NCI-H1436 (cell line): ENCODE measurements around the gene CREB3L2.

Source experiments
- DNase-seq: peaks from one replicate; lab custom pipeline; 2025; lab: John Stamatoyannopoulos, UW

Gene CREB3L2

DNA sequence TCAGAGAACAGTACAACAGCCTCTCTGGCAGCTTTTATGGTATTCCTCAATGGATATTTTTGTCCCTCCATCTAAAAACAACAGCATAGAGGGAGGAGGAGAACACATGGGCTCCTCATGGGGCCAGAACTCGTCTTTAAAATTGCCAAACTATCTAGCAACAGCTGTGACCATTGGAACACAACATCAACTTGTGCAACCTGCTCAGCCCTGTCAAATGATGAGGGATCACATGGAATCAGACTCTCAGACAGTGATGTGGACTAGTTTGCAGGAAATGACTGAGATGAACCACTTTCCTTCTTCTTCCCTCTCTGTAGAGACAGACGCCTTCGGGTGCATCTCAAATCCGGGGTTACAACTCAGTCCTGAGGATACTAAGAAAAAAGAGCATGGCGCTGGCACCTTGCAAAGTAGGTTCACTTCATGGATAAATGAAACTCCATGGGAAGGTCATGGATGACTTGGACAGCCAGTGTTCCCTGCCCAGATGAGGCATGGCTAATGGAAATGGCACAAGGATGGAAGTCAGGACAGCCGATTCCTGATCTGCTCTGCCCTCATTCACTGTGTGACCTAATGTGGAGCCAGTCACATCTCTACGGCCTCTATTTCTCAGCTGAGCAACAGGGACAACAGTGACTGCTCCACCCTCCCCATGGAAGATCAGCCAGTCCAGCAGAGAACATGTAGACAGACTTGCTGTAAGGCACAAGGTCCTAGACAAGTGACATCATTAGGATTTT lies 130.5 kb downstream of the CREB3L2 start:
- DNase-seq, result no peak

DNA sequence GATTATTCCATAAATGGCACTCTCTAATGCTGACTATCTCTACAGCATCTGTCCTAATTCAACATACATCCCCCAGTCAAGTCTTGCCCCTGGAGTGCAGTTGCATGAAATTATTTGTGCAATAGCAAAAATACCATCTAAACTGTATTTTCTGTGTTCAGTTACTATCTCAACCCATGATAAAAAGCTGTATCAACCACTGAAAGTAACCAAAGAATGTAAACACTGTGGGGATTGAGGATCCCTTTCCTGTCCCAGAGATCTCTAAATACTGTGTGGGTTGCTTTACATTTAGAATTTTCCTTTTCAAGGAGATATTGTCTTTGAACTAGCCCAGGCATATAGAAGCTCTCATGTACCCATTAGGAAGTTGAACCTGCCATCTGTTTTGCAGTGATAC lies 131.2 kb downstream of the CREB3L2 start:
- no peak for DNase-seq

DNA sequence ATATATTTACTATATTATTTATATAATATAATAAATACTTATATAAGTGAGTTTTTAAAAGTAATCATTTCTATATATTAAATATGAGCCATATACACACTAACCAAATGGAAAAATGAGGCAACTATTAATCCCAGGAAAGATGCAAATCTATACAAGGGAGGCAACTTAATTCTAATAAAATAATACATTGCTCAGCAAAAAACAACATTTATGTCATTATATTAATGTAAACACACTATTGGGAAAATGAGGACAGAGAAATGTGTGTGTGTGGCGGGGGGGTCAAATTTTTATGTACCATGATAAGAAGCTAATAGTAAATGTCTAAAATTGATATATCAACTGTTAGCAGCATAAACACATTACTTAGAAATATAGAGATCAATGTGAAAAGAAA lies 131.8 kb downstream of the CREB3L2 start:
- DNase-seq, result no peak

DNA sequence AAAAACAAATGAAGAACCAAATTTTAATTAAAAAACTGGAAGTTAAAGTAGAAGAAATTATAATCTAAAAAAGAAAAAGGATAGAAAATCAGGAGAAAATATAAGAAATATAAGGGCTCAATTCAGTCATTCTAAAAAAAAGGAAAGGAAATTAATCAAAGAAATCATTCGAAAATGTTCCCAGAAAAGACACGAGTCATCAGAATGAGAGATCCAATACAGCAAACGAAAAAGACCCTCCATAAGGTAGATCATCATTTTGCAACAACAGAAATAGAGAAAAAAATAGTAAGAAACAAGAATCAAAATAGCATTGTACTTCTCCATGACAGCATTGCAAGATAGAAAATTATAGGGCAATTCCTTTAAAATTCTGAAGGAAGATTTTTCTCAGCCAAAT lies 132.6 kb downstream of the CREB3L2 start:
- no peak for DNase-seq

DNA sequence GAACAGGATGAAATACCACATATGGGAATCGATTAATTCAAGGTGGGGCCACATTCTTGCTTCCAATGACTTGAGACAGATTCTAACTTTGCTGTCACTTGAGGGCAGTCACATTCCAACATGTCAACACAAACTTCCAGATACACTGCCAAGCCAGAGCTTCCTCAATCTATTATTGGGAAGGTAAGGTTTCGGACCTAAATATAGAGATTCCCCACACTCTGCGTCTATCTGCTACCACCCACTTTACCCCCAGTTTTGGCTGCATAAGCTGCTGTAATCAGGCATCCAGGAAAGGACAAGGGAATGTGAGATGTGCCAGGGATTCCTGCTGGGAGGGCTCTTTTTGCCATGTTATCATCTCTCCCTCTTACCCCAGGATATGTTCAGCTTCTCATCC lies 134.6 kb downstream of the CREB3L2 start:
- no peak for DNase-seq

DNA sequence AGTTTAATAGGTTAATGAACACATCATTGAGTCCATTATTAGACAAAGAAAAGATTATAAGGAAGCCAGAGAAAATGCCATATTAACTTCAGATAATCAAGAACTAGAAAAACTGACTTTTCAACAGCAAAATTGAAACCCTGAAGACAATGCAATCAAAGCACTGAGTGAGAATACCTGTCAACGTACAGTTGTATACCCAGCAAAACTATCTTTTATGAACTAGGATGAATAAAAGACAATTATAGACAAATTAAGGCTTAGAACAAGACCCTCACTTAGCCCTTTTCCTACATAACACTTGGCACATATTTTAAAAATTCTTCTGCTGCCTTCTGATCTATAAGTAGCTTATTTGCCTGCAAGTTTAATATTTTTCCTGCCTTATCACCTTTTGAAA lies 136.1 kb downstream of the CREB3L2 start:
- DNase-seq, result no peak

DNA sequence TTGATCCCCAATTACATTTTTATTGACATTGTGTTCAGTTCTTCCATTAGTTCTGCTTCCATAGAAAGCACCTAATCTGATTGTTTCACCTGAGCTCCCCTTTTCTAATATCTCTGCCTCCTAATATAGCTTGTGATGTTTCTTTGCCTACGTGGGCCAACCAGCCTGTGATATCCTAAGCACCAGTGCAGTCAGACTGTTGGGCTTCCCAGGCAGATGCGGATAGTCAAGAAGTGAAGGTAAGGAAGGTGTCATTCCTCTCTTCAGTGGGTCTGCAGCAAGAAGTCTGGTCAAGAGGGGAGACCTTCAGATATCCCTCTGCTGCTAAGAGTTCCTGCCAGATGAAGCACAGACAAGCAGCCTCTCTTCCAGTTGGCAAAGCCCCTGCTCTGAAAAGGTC lies 138.9 kb downstream of the CREB3L2 start:
- no peak for DNase-seq

DNA sequence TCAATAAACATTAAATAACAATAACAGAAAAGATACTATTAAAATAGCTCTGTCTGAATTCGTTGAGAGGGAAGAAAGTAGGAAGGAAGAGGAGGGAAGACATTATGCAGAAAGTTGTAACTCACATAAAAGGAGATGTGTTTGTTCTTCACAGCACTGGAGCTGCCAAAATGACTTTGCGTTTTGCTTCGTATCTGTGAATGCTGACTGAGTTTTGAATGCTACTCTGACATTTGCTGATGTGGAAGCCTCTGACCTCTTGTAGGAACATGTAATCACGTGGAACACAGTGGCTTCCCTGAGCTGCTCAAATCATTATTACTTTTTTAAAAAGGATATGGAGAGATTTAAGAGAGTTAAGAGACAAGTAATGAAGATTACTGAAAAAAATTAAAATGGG lies 139.5 kb downstream of the CREB3L2 start:
- no peak for DNase-seq

DNA sequence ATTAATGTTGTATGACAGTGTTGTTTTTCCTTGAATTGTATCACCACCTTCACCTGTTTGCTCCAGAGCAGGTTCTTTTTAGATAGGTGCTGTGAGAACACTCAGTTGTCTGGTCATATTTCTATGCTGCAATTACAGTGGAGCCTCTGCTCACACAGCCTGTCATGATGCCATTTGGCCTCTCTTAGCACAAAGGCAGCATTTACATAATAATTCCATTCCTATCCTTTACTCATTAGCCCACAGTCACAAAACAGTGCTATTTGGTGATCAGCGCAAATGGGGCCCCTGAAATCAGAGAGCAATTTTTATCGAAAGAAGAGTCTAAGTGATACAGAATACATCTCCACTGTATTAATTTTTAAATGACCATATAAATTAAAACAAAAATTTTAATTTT lies 141.3 kb downstream of the CREB3L2 start:
- no peak for DNase-seq

DNA sequence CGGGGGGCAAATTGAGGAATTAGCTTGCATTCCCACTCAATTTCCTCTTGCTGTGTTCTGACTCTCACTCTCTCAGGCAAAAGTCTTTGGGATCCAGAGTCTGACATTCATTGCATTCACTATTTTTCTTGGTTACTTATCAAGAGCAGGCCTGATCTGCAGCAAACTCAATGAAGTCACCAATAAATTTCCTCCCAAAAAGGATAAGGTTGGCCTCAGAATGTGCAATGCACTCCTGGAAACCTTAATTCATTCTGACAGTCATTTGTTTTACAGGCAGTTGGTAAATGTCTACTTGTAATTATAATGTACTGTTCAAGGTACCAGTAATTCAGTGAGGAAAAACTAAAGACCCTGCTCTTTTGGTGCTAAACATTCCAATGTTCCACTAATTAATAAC lies 148.8 kb downstream of the CREB3L2 start:
- DNase-seq, result no peak

DNA sequence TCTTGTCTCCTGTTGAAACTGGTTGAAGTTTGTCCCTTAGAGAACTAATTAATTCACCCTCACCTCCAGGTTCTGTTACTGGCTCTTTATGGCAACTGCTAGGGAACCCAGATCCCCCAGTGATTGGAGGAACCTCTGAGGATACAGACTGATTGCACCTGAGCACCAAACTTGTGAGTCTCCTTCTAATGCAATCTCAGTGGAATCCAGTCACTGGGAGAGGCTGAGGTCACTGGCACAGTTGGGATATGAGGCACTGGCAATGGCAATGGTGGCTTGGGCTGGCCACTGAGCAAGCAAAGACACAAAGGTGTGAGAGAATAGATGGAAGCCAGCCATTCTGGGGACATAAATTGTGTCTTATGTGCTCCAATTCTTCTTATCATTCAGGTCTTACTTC lies 149.8 kb downstream of the CREB3L2 start:
- no peak for DNase-seq

DNA sequence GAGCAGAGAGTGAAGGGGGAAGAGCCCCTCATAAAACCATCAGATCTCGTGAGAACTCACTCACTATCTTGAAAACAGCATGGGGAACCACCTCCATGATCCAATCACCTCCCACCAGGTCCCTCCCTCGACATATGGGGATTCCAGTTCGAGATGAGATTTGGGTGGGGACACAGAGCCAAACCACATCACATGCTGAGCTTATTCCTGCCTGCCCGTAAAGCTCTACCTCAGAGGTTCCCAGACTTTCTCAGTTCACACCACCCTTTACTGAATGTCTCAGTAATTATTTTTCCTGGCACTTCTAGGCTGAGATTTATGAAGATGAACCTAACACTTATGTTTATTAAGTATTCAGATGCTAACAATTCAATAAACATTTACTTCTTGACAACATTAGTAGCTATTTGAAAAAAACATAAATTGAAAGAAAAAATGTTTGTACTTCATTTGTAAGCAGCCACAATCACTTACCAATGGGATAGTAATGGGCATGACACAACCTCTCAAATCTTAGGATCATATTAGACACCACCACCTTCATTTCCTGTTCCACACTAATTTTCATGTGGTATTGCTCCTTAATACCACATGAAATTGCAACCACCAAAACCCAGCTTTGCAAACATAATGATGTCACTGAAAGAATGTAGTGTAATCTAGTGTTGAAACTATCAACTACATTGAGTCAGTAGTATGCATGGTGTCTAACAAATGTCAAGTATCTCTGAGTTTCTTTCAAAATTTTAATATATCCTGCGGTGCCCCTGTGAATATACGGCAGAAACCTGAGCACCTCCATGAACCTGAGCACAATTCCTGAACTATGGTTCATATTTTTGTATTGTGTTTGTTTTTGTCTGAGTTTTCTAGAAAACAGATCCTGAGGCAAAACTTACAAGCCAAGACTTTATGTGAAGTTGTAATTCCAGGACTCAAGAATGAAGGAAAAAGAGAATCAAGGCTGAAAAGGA lies 150.6 kb downstream of the CREB3L2 start:
- no peak for DNase-seq

DNA sequence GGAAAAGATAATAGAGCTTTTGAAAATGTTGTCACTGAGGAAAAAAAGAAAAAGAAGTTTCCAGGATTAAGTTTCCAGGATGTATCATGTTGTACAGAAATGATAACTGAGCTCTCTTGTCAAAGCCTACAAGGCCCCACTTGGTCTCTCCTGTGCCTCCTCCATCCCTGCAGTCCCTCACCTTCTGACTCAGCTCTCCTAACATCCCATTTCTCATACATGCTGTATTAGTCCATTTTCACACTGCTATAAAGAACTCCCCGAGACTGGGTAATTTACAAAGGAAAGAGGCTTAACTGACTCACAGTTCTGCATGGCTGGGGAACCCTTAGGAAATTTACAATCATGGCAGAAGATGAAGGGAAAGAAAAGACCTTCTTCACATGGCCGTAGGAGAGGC lies 151.3 kb downstream of the CREB3L2 start:
- DNase-seq, result no peak

DNA sequence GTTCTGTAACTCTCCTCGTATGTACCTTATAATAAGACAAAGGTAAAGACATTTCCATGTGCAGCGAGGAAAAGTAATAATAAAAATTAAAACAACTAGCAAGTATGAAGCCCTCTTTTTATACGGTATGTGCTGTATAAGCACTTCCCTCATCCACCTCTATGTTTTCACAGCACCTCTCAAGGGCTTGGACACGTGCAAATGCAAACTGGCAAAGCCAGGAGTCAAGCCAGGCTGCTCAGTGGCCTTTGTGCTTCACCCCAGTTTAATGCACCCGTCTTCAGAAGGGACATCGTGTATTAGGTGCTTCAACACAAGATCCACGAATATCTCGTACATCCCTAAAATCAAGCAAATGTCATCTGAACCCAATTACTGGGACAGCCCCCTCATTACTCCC lies 153.8 kb downstream of the CREB3L2 start:
- DNase-seq, result no peak

DNA sequence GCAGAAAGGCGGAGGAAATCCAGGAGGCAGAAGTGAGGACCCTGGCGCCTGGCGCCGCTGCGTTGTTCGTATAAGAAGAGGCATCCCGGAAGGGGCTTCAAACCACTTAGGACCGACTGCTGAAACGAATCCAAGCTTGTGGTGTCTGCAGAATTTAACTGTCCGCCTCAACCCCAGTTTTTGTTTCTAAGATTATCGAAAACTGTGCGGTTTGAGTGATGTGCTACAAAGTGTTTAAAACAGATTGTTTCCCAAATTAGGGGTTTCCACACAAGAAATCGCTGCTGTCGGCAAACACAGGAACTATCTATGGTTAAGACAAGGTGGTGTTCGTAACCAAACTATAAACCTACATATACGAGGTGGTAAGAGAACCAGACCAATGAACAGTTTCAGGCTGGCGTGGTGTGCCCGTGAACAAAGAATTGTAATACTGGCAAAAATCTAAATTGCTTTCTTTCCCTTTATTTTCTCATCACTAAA lies 154.3 kb downstream of the CREB3L2 start:
- no peak for DNase-seq

DNA sequence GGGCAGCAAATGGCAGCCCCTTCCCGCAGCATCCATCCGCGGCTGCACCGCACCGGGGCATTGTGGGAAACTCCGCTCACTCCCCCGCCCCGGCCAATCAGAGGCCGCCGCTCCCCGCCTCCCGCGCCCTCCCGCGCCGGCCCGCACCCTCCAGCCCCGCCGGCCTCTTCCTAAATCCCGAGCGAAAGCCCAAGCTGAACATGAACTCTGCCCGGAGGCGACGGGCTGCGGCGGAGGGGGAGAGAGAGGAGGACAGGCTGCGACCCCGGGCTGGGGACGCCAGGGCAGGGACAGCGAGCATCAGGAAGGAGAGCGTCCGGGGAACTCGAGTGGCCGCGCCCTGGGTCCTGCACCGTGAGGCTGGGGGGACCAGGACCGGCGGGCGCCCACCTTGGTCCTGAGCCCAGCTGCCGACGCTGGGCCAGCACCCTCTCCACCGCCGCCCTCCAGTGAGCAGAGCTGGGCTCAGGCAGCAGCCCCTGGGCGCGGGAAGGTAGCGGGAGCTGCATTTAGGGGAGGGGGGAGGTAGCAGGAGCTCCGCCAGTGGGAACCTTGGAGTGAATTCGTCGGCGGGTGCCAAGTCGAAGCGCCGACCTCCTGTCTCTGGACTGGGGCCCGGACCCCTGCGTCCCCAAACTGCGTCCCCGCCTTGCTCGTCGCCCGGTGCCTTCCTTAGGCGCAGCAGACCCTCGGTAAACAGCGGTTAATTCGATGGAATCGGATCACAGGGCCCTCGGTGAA lies 154.9 kb downstream of the CREB3L2 start, which contains the start of gene DGKI:
Gene DGKI (minus strand): TSS at position 148 of the 741 bp plus-strand sequence.
- DNase-seq, result peak; percentile 56

DNA sequence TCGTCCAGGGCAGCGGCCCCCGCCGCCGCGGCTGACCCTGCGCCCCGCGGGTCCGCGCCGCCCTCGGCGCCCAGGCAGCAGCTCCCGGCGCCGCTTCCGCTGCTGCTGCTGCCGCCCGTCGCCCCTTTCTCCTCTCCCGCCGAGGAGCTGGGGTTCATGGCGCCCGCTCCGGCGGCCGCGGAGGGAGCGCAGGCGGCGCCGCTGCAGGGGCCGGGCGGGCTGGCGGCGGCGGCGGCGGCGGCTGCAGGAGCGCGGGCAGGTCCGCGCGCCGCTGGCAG lies 155.4 kb downstream of the CREB3L2 start:
- DNase-seq, result no peak

DNA sequence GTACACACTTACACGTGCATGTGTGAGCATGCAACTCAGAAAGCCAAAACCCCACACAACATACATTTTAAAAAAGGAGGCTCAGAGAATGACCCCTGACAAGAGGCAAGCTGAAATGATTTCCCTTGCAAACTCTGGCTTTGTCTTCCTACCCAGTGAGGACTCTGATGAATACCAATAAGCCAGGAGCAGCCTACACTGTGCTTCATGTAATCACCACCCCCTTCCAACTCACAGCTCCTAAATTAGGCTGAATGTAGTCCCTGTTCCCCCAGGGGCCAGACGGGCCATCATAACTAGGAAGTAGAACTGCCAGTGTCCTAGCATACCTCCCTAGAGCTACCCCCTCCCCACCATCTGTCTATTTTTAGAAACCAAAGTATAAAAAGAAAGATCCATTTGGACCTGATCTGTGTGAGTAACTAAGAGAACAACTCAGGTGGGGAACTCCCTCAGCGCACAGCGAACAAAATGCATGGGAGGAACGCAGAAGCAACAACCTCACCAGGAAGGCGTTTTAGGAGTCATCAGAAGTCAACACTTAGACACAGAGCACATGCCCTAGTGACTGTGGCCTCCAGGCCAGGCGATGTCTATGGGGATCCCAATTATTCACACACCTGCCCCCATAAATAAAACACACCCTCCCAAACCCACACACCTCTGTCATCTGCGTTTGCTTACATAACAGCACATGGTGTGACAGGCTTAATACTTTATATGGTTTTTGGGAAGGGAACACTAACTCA lies 157.0 kb downstream of the CREB3L2 start:
- DNase-seq, result no peak

DNA sequence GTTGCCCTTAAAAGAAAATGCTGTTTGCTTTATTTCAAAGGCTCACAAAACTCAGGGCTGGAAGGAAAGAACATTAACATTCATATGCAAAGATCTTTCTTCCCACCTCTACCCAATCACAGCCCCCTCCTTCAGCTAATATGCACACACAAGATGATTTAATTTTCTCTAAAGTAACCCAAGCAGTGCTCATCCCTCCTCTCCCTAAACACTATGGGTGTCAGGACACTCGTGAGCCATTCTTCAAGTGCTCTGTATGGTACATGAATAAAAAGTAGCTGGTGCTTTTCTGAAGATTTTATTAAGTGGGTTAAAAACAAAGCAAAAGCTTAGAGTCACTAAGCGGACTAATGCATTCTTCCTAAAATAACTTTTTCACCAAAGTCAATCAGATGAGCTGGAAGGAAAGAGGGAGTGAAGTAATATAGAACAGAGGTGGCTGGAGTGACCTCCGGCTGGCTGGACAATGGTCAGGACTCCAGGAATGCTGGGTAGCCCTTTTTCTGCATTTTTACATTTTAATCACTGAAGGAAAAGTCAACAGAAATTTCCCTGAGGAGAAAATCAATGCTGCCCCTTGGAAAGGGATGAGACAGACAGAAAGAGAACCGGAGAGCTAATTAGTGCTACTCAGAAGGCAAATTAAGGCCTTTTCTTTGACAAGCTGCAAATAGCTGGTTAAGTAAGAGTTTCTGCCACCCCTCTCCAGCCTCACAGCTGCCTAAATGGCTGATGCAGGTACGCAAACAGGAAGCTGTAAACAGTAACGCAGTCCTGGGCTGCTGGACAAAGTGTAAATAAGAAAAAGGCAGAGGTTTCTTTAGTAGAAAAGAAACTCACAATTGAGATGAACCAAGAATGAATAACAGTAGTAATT lies 161.7 kb downstream of the CREB3L2 start:
- peak; percentile 68 for DNase-seq

DNA sequence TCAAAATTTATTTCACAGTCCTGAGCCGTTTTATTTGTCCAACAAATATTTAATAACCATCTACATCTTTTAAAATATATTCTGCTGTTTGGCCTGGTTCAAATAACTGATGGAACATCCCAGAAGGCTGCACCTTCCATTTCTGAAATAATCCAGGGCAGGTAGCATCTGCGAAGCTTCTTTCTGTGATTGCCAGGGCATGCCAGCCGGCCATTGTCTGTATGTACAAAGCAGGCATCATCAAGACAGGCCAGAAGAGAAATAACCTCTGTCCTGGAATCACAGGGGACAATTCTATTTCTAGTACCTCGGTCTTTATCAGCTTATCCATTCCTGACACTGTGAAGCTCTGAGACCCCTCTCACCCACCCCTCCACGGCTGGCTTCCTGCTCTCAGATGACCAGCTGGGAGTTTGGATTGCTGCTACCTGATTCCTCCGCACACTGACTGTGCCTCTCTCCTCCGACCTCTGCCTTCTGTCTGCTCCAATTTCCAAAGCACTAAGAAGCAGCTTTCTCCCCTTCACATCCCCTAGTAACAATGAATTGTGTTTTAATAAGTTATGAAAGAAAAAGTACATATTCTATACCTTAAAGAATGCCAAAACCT lies 163.1 kb downstream of the CREB3L2 start:
- DNase-seq, result no peak
